ENCODE data around the gene SIAH3.
"Not testable (repeated sequence)": the region's sequence is repeated elsewhere in the genome, so short reads cannot be mapped to it uniquely, and the experiment has no call there.

The SIAH3 gene

GRCh38 chr13:45779901-45780300, 71.7 kb downstream of the SIAH3 start:
- DNase-seq = no peak

GRCh38 chr13:45778882-45779281, 72.7 kb downstream of the SIAH3 start:
- DNase-seq = no peak

- DNase-seq = no peak
Observed at GRCh38 chr13:45776748-45777147, 74.8 kb downstream of the SIAH3 start.

- no peak for DNase-seq
Observed at GRCh38 chr13:45775401-45775963, 76.1 kb downstream of the SIAH3 start.

GRCh38 chr13:45773944-45774343, 77.6 kb downstream of the SIAH3 start:
- DNase-seq = no peak

GRCh38 chr13:45773236-45773635, 78.3 kb downstream of the SIAH3 start:
- no peak for DNase-seq

- DNase-seq = no peak
Observed at GRCh38 chr13:45770886-45771285, 80.7 kb downstream of the SIAH3 start.

DNA sequence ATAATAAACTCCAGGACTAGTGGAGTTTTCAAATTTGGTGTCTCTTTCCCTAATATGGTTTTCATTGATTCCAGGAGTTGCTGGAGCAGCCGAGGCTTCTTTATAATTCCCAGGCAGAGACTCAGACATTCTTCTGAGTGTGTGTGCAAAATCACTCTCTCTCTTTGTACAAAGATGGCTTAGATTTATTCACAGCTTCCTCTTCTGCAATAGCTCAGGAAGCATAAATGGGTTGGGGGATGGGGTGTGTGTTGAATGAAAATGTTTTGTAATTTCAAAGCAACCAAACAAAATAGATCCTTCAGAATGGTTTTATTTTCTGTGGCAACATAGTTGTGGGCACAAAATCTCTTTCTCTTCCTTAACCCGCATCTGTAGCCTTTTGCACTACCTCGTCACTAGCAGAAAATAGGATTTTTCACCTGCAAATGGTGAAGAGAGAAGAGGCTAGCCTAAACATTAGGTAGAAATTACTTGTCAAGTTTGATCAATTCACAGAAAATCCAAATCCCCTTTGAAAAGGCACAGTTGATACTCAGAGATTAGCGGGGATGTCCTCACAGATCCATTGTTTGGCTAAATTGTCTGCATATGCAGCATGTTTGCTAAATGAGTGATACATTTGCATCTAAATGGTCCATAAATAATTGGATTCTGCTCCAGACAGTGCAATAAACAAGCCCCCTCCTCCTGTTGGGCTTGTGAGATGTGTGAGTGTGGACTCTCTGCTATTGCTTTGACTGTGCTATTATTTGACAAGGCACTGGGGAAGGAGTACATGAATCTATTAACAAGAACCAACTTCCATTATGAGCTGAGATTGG, 82.7 kb downstream of the SIAH3 start:
- no peak for DNase-seq

DNA sequence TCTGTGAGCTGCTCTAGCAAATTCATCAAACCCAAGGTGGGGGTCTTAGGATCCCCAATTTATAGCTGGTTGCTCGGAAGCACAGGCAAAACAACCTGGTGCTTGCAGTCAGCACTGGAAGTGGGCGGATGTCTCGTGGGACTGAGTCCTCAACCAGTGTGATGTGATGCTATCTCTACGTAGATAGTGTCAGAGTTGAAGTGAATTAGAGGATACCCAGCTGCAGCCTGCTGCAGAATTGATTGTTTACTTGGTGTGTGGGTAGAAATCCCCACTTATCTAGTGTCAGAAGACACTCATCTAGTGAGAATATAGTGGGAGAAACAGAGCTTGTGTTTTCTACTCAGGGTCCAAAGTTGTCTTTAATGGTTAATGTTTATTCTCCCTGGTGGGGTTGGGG, 86.1 kb downstream of the SIAH3 start:
- no peak for DNase-seq

GRCh38 chr13:45763419-45763818, 88.1 kb downstream of the SIAH3 start:
- no peak for DNase-seq

DNA sequence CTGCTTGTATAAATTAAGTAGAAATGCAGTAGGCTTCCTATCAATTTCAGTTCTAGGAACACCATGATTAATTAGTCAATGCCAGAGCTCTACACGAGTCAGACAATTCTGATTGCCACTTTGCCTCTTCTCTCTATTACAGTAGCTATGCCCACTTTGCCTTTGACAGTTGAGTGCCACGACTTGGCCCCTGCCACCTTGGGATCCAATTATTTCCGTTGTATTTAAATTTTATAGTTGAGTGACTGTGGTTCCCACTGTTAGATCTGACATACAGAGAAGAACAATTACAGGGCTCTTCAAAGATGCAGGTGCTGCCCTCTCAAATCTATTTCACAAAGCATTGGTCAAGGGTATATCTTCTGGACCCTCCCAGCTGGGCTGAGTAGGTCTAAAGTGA, 94.0 kb downstream of the SIAH3 start:
- DNase-seq = not testable (repeated sequence)

- not testable (repeated sequence) for DNase-seq
Observed at GRCh38 chr13:45756498-45756897, 95.1 kb downstream of the SIAH3 start.

- DNase-seq = no peak
Observed at GRCh38 chr13:45752510-45752909, 99.0 kb downstream of the SIAH3 start.

GRCh38 chr13:45751885-45752284, 99.7 kb downstream of the SIAH3 start:
- no peak for DNase-seq

DNA sequence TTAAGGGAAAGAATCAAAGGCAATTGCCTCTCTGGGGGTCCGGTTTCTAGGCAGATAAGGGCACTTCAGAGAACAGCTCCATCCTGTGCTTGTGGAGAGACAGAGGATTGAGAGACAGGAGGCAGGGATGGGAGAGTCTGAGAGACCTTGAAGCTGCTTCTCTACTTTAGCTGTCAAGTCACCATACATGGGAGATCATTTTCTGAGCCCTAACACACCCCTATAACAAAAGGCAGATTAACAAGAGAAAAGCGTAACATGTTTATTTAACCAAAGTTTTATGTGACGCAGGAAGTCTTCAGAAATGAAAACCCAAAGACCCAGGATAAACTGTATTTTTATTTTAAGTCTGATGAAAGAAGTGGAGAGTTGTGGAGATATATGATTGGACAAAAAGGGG, 101.0 kb downstream of the SIAH3 start:
- no peak for DNase-seq

GRCh38 chr13:45748941-45749759, 102.4 kb downstream of the SIAH3 start:
- no peak for DNase-seq

DNA sequence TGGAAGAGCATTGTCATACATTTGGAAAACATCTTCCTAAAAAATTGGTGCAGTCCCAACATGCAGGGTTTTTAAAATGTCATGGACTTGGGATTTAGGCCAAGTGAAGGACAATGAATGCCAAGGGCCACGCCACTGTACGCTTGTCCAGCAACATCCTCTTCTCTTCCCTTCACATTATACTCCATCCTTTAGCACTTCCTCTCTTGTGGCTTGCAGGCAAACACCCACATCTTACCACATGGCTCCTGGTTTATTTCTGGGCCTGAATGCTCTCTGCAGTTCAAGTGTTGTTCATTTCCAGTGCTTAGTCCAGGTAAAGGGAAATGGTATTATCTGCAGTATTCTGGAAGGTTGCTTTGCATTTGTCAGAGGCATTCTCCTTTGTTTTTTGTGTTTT, 104.5 kb downstream of the SIAH3 start:
- DNase-seq = no peak

- no peak for DNase-seq
Observed at GRCh38 chr13:45744979-45745378, 106.6 kb downstream of the SIAH3 start.

- no peak for DNase-seq
Observed at GRCh38 chr13:45742985-45743384, 108.6 kb downstream of the SIAH3 start.

- DNase-seq = no peak
Observed at GRCh38 chr13:45737571-45738017, 114.0 kb downstream of the SIAH3 start.

DNA sequence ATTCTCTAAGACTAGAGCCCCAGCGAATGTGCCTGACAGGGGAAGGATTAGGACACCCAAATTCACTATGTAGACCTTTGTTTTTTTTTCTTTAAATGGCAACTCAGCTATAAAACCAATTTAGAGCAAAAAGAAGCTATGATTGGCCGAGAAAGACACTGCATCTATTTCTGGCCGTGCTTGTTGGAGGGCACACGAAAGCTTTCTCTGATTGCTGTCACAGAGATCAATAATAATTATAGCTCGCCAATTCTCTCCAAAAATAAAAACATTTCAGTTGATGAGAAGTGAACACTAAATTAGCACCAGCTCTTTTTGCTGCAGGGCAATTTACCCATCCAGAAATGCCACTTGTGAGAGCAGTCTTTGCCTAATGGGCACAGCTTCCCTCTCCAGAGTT, 118.2 kb downstream of the SIAH3 start:
- no peak for DNase-seq

- no peak for DNase-seq
Observed at GRCh38 chr13:45732916-45733315, 118.6 kb downstream of the SIAH3 start.

- no peak for DNase-seq
Observed at GRCh38 chr13:45731455-45731854, 120.1 kb downstream of the SIAH3 start.

GRCh38 chr13:45728759-45729158, 122.8 kb downstream of the SIAH3 start:
- DNase-seq = no peak

Data from activated gamma-delta T cell treated with Interleukin-2 at 50 U/mL for 16 hours (primary cell).